WTC11 (cell line): ENCODE results near the gene TMUB2. TPM values are rescaled to one million over a fixed set of nuclear protein-coding genes. Genes with fewer than 3 reads are reported as not detected.

Source experiments
- ATAC-seq: fragments of 200-7000 bp; cut with Tn5 transposase; 2 replicates; pipeline ENCODE4 v1.10.0; 2021; ENCODE audit warnings: mild to moderate bottlenecking, moderate library complexity
- CTCF ChIA-PET: fragments of 300-600 bp; sonication (Branson Sonifier 250); formaldehyde crosslinking; loops from one replicate; lab custom pipeline; 2021; ENCODE audit warnings: antibody characterized with exemption; lab: Charles Lee
- POLR2A ChIA-PET: fragments of 350-600 bp; sonication (Branson Sonifier 250); formaldehyde crosslinking; loops from one replicate; lab custom pipeline; 2021; ENCODE audit warnings: antibody characterized with exemption; lab: Charles Lee
- DNase-seq: peaks from one replicate; pipeline ENCODE4 v3.0.0; 2021; ENCODE audit warnings: low spot score
- H3K27ac Mint-ChIP-seq: 2 replicates; pipeline ENCODE4 v1.8.0; 2021; ENCODE audit warnings: mixed read lengths
- H3K27me3 Mint-ChIP-seq: 2 replicates; pipeline ENCODE4 v1.8.0; 2021; ENCODE audit warnings: low read depth, mild to moderate bottlenecking, moderate library complexity, mixed read lengths
- H3K36me3 Mint-ChIP-seq: 2 replicates; pipeline ENCODE4 v1.8.0; 2021; ENCODE audit warnings: mixed read lengths
- H3K4me1 Mint-ChIP-seq: 2 replicates; pipeline ENCODE4 v1.8.0; 2022; ENCODE audit warnings: mixed read lengths
- H3K4me3 Mint-ChIP-seq: 2 replicates; pipeline ENCODE4 v1.8.0; 2021; ENCODE audit warnings: mild to moderate bottlenecking, moderate library complexity, mixed read lengths
- H3K9me3 Mint-ChIP-seq: 2 replicates; pipeline ENCODE4 v1.8.0; 2021; ENCODE audit warnings: mixed read lengths
- ATF6 ChIP-seq: sonication (generic); formaldehyde crosslinking; IDR thresholded peaks from 2 replicates; pipeline ENCODE4 v1.8.1; 2023; ENCODE audit warnings: mild to moderate bottlenecking, missing genetic modification reagents
- ELF4 ChIP-seq: sonication (generic); formaldehyde crosslinking; IDR thresholded peaks from 2 replicates; pipeline ENCODE4 v1.8.1; 2022; ENCODE audit warnings: low read depth, mild to moderate bottlenecking, moderate library complexity, missing genetic modification reagents
- EMX1 ChIP-seq: fragments of 250-450 bp; sonication (Bioruptor Pico); IDR thresholded peaks from 2 replicates; pipeline ENCODE4 v1.8.0; 2021; ENCODE audit warnings: mild to moderate bottlenecking
- ESRRA ChIP-seq: sonication (generic); formaldehyde crosslinking; IDR thresholded peaks from 2 replicates; pipeline ENCODE4 v1.8.1; 2022; ENCODE audit warnings: mild to moderate bottlenecking, missing genetic modification reagents, borderline replicate concordance
- HMGXB4 ChIP-seq: sonication (generic); formaldehyde crosslinking; IDR thresholded peaks from 2 replicates; pipeline ENCODE4 v1.8.1; 2023; ENCODE audit warnings: mild to moderate bottlenecking, moderate library complexity, missing genetic modification reagents
- MLX ChIP-seq: sonication (generic); formaldehyde crosslinking; IDR thresholded peaks from 2 replicates; pipeline ENCODE4 v1.8.1; 2023; ENCODE audit warnings: mild to moderate bottlenecking, missing genetic modification reagents, moderate library complexity
- MYBL2 ChIP-seq: sonication (generic); formaldehyde crosslinking; IDR thresholded peaks from 2 replicates; pipeline ENCODE4 v1.8.1; 2023; ENCODE audit warnings: mild to moderate bottlenecking, moderate library complexity, missing genetic modification reagents
- NFATC4 ChIP-seq: fragments of 250-450 bp; sonication (Bioruptor Pico); IDR thresholded peaks from 2 replicates; pipeline ENCODE4 v1.9.0; 2021; ENCODE audit warnings: mild to moderate bottlenecking
- NFYB ChIP-seq: sonication (generic); formaldehyde crosslinking; conservative IDR thresholded peaks from 2 replicates; pipeline ENCODE4 v1.8.0; 2022; ENCODE audit warnings: low read depth, missing genetic modification reagents
- PRDM15 ChIP-seq: sonication (generic); formaldehyde crosslinking; IDR thresholded peaks from 2 replicates; pipeline ENCODE4 v1.8.0; 2022; ENCODE audit warnings: missing genetic modification reagents
- RELA ChIP-seq: sonication (generic); formaldehyde crosslinking; IDR thresholded peaks from 2 replicates; pipeline ENCODE4 v1.8.1; 2022; ENCODE audit warnings: missing genetic modification reagents, mild to moderate bottlenecking, borderline replicate concordance
- SMAD4 ChIP-seq: sonication (generic); formaldehyde crosslinking; IDR thresholded peaks from 2 replicates; pipeline ENCODE4 v1.8.0; 2022; ENCODE audit warnings: mild to moderate bottlenecking, missing genetic modification reagents
- TCF7 ChIP-seq: sonication (generic); formaldehyde crosslinking; IDR thresholded peaks from 2 replicates; pipeline ENCODE4 v1.8.0; 2022; ENCODE audit warnings: mild to moderate bottlenecking, low read depth, missing genetic modification reagents, moderate library complexity
- TP53 ChIP-seq: sonication (generic); formaldehyde crosslinking; IDR thresholded peaks from 2 replicates; pipeline ENCODE4 v1.8.1; 2023; ENCODE audit warnings: mild to moderate bottlenecking, missing genetic modification reagents
- ZBTB21 ChIP-seq: sonication (generic); formaldehyde crosslinking; IDR thresholded peaks from 2 replicates; pipeline ENCODE4 v1.8.1; 2023; ENCODE audit warnings: mild to moderate bottlenecking, missing genetic modification reagents, borderline replicate concordance
- ZNF121 ChIP-seq: sonication (generic); formaldehyde crosslinking; IDR thresholded peaks from 2 replicates; pipeline ENCODE4 v1.8.0; 2023; ENCODE audit warnings: missing genetic modification reagents
- ZNF219 ChIP-seq: sonication (generic); formaldehyde crosslinking; IDR thresholded peaks from 2 replicates; pipeline ENCODE4 v1.8.0; 2023; ENCODE audit warnings: missing genetic modification reagents, mild to moderate bottlenecking, borderline replicate concordance
- ZNF263 ChIP-seq: sonication (generic); formaldehyde crosslinking; IDR thresholded peaks from 2 replicates; pipeline ENCODE4 v1.8.1; 2022; ENCODE audit warnings: low read depth, mild to moderate bottlenecking, moderate library complexity, missing genetic modification reagents
- ZNF317 ChIP-seq: sonication (generic); formaldehyde crosslinking; IDR thresholded peaks from 2 replicates; pipeline ENCODE4 v1.8.1; 2023; ENCODE audit warnings: low read depth, mild to moderate bottlenecking, moderate library complexity, missing genetic modification reagents, borderline replicate concordance
- ZNF512 ChIP-seq: sonication (generic); formaldehyde crosslinking; IDR thresholded peaks from 2 replicates; pipeline ENCODE4 v1.8.1; 2022; ENCODE audit warnings: missing genetic modification reagents, borderline replicate concordance
- ZNF532 ChIP-seq: fragments of 250-450 bp; sonication (Bioruptor Pico); IDR thresholded peaks from 2 replicates; pipeline ENCODE4 v1.9.0; 2021; ENCODE audit warnings: mild to moderate bottlenecking, borderline replicate concordance
- total RNA-seq: library from RNA; stranded (reverse); gene quantifications from 3 replicates; pipeline ENCODE4 v1.2.3, GENCODE V29; 2021

TMUB2 gene
- total RNA-seq, 1 experiment from 2014 or later, result 26.9 TPM

GRCh38 chr17:44149750-44150329 lies 36.9 kb upstream of the TMUB2 start (continued):
- TF ChIP-seq RELA (CRISPR knock-in tag) (no peak), TCF7 (CRISPR knock-in tag) (no peak), ELF4 (CRISPR knock-in tag) (no peak), ZNF121 (CRISPR knock-in tag) (no peak), ZNF512 (no peak), NFATC4 (CRISPR knock-in tag) (no peak)

- Mint-ChIP-seq H3K4me1 (no peaks in the 10 kb centered on the region), H3K27me3 (no peaks in the 10 kb centered on the region), H3K9me3 (no peaks in the 10 kb centered on the region), H3K36me3 (peaks cover 63% of the 10 kb centered on the region), H3K4me3 (no peak overlapping the region), H3K27ac (peak overlapping the region; percentile 43)
- ChIA-PET POLR2A (interaction anchor here (0.6 kb wide), 1 partner anchor 72 kb away, joined by 3 read pairs; no protein-coding TSS in a partner anchor), CTCF (no interaction called here)
- DNase-seq (no peak), ATAC-seq (no peak)
- TF ChIP-seq ZNF263 (CRISPR knock-in tag), result no peak
- no peak for TF ChIP-seq SMAD4 (CRISPR knock-in tag)
- no peak for TF ChIP-seq ZNF219 (CRISPR knock-in tag)
- TF ChIP-seq ZNF317 (CRISPR knock-in tag), result no peak
- no peak for TF ChIP-seq ZNF121 (CRISPR knock-in tag)
- TF ChIP-seq TP53, result no peak
- TF ChIP-seq HMGXB4 (CRISPR knock-in tag), result no peak
- no peak for TF ChIP-seq PRDM15 (CRISPR knock-in tag)
- no peak for TF ChIP-seq ZNF532 (CRISPR knock-in tag)
- no peak for TF ChIP-seq NFYB (CRISPR knock-in tag)
- TF ChIP-seq EMX1 (CRISPR knock-in tag), result no peak
- TF ChIP-seq ESRRA (CRISPR knock-in tag), result no peak
- TF ChIP-seq ATF6 (CRISPR knock-in tag), result no peak
- TF ChIP-seq ZBTB21, result no peak
- no peak for TF ChIP-seq MLX (CRISPR knock-in tag)
- no peak for TF ChIP-seq MYBL2 (CRISPR knock-in tag)
These were observed 33.9 kb upstream of the TMUB2 start for GRCh38 chr17:44152875-44153274.
